CD4-positive, alpha-beta T cell treated with Interleukin-15 for 1 hour (primary cell): ENCODE data around the gene NFS1.
"Not testable (repeated sequence)": the region's sequence is repeated elsewhere in the genome, so short reads cannot be mapped to it uniquely, and the experiment has no call there.

Source experiments
- DNase-seq: peaks from one replicate; pipeline ENCODE4 v3.0.0-alpha.2; 2020

The NFS1 gene

DNA sequence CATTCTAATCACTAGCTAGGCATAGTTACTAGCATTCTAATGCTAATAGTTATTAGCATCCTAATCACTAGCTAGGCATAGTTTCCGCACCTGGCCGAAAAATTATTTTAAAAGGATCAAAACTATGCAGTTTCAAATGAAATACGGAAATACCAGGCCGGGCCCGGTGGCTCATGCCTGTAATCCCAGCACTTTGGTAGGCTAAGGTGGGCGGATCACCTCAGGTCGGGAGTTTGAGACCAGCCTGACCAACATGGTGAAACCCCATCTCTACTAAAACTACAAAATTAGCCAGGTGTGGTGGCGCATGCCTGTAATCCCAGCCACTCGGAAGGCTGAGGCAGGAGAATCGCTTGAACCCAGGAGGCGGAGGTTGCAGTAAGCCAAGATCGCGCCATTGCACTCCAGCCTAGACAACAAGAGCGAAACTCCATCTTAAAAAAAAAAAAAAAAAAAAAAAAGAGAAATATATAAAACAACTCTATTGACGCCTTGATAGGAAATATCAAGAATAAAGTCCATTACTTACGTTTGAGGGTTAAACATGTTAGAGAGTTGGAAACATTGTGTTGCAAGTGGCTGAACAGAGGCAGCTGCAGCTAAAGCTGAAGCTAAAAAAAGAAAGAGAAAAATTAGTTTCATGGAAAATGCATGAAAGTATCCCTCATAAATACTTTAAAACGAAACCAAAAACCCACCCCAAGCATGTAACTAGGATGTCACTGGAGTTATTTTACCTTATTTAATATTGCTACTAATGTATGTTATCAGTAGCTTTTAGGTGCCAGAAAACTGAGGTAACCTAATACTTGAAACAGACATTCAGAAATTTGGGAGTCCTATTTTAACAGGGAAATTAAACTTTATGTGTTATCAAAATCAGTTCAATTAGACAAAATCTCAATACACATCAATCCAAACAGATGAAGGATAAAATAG is 7.7 kb upstream of the NFS1 start:
- not testable (repeated sequence) for DNase-seq

DNA sequence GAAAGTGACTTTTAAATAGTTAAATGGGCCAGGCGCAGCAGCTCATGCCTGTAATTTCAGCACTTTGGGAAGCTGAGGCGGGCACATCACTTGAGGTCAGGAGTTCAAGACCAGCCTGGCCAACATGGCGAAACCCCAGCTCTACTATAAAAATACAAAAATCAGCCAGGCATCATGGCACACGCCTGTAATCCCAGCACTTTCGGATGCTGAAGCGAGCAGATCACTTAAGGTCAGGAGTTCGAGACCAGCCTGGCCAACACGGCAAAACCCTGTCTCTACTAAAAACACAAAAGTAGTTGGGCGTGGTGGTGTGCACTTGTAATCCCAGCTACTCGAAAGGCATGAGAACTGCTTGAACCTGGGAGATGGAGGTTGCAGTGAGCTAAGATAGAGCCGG is 6.7 kb upstream of the NFS1 start:
- not testable (repeated sequence) for DNase-seq

DNA sequence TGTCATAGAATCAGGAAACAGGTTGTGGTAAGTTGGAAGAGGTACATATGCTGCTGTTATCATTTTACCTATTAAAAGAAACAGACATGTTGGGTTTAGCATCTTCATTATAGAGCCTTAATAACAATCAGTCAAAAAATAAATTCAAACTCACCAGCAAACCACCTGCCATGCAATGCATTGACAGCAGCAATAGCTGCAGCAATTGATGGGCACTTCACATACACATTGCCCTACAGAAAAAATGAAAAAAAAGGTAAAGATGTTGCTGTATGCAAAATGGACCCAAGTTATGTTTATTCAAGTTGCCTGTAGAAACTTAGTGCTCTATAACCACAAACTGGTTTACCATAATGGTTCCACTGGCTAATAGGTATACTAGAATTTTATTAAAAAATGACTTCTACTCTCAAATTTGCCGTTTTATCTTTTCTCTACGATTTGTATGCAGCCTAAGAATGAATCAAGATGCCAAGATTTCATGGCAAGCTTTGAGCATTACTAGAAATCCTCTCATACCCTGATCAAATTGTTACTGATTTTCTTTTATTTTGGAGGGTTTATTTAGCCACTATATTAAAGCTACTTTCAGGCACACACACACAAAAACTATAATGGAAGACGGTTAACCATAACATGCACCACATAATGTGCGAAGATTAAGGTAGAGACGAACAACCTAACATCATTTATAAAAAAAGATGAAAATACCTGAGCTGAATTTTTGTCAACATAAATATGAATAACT is 5.5 kb upstream of the NFS1 start:
- DNase-seq: no peak

DNA sequence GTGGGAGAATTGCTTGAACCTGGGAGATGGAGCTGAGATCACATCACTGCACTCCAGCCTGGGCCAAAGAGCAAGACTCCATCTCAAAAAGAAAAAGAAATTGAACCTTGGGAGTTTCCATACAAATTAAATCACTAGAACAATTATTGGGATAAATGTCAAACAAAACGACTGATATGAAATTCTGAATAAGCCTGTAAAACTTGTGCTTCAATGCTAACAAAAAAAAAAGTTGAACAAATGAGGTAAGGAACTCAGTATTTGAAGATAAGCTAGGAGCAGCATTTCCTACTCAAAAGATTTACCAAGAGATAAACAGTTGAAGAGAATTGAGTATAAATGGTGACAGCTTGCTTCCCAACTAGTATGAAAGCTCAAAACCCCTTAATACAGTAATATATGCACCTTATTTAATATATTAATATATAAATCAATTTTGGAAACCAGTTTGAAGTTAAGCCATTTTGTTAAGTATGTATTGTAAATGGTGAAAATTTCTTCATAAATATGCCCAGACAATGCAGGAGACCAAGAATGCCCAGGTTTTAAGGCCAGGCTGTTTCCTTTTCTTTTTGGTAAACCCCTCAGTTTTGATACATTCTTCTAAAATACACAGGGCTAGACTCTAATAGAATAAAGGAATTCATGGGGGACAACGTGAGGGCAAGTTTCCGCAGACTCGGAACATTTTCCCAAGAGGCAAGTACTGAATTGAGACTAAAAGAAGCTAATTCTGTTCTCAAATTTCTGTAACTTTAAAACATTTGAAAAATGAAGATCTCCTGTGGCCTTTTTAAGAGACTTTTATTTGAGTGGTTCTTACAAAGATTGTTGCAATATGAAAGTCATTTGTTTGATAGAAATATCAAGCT is 3.9 kb upstream of the NFS1 start:
- no peak for DNase-seq

DNA sequence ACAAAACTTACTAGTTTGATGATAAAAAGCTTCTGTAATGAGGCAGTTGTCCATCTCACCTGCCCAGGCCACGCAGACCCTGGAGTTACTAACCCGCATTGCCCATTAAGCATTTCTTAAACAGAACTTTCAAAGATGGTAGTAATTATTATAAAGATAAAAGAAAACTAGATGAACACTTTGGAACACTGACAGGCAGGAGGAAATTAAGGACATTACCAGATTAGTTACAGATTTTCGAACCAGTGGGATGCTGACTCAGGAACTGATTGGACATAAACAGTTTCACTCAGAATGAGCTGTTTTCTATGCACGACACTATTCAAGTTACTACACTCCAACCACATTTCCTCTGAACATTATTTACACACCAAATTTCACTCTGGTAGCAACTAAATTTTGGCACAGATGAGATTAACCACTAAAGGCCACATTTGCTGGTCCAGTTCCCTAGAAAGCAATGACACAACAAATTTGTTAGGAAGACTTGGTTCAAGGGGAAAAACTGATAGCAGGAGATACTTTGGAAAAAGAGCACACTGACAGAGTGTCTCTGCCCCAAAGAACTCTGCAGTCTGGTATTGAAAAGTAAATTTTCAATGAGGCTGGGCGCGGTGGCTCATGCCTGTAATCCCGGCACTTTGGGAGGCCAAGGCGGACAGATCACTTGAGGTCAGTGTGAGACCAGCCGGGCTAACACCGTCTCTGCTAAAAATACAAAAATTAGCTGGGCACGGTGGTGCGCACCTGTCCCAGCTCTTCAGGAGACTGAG is 3.1 kb upstream of the NFS1 start:
- no peak for DNase-seq

DNA sequence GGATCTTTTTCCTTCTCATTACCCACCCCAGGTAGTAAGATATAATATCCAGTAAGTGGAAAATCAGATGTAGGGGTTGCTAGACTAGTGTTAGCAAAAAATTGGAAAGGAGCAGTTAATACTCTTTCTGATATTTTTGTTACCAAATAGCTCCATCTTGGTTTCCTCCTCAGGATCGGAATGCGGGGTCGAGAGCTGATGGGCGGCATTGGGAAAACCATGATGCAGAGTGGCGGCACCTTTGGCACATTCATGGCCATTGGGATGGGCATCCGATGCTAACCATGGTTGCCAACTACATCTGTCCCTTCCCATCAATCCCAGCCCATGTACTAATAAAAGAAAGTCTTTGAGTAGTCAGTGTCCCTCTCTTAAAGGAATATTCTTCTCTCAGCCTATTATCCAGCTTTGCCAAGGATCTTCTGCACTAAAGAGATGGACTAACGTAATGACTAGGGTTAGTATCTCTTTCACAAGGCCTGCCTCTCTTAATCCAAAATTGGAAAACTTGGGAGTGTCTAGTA is 1.5 kb upstream of the NFS1 start:
- no peak for DNase-seq

DNA sequence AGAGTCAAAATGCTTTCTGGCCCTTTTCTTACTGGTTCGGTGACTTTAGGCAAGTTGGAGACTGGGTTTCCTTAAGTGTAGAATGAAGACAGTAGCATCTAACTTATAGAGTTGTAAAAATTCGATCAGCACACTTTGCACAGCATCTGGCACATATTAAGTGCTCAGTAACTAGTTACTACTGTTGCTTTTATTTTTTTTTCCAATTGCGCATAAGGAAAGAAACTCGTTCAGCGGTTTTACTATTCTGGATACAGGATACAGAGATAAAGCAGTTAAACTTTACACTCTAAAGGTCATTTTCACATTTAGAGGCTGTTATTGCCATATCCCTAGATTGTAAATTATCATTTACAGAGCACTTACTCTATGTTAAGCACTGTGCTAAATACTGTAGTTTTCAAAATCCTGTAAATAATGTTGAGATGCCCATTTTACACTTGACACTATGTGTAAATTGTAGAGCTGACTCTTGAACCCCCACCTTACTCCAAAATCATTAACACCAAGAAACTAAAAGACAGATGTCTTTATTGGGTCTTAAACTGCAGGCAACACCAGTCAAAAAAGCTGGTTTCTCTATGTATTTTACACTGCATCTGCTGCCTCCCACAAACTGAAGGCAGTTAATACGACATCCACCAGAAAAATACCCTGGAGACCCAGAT is 939 bp upstream of the NFS1 start:
- no peak for DNase-seq

DNA sequence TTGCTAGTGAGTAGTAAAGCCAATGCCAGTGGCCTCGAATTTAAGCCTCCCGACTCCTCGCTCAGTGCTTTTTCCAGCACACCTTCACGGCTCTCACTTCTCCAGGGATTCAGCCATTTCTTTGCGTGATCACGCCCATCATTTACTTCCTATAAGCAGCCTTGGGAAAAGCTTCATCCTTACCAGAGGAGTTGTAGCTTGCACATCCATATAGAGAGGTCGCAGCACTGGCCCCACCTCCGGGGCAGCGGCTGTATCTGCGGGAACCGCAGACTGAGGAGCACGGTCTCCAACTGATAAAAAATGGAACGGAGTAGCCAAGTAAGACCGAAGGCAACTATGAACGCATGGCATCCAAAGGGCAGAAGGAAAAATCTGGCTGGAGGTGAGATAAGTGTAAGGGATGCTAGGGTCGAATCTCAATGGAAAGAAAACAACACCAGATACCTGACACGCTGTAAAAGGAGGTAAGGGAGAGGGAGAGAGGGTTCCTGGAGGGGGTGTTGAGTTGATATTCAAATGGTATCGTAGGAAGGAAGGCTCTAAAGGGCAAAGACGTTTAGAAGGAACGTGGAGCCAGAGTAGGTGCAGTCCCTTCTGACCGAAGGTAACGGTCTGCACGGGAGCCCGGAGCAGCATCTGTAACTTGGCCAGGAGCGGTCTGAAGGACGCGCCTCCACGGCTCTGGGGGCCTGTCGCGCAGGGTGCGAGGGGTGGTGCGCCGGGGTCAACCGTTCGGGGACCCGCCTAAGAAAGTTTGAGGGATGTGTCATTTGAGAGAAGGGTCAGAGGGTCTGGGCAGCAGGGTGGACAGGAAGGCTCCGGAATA is 640 bp downstream of the NFS1 start:
- DNase-seq: no peak

DNA sequence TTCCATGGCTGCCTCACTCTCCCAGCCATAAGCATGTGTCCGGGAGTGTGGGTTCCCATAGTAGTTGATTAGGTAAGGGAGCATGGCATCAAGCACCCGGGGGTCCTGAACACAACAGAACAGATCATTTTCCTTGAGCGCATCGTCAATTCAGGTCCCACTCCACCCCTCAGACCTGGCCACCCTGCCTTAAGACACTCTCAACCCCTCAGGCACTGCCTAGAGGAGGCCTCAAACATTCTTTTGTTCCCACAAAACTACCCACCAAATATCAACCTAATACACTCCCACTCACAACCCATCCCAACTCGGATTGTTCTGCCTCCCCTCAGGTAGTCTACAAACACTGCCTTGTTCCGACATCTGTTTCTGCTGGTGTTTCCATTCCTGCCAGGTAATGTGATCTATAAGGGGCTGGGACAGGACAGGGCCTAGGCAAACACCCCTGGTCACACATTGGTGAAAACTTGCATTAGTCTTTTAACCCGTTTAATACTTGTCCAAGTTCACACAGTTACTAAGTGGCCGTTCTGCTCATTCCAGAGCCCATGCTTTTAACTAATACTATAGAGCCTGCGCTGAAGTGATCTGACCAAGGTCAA is 1.4 kb downstream of the NFS1 start:
- DNase-seq: no peak

DNA sequence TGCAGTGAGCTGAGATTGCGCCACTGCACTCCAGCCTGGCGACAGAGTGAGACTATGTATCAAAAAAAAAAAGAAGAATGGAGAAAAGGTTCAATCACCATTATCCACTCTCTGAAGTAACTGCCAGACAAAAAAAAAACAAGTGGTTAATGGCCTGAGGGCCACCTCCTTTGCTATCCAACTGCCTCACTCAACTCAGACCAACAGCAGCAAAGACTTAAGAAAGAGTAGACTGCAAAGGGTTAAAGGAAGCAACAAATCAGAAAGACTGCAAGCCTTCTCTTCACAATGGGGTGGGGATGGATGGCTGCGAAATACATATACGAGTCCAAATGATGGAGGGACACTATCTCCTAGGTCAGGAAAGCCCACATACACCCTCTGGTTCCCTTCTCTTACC is 3.2 kb downstream of the NFS1 start:
- no peak for DNase-seq

DNA sequence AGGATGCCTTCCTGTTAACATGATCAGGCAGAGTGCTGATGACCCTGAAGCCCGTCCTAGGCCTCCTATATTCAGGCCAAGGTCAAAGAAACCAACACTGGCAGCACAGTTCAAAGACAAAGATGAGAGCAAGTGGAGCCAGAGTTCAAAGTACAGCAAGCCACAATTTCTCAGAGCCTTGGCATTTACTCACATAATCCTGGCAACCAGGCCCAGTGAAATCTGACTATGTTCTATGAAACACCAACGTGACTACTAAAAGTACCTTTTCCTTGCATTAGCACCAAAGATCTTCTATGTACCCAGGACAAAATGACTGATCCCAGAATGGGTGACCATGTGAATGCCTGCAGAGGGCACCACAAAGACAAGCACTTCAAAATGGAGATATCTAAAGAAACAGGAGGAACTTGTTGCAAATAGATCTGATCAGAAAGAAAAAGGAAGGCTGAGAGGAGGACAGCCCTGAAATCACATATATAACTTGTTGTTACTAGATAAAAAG is 3.9 kb downstream of the NFS1 start:
- DNase-seq: no peak

DNA sequence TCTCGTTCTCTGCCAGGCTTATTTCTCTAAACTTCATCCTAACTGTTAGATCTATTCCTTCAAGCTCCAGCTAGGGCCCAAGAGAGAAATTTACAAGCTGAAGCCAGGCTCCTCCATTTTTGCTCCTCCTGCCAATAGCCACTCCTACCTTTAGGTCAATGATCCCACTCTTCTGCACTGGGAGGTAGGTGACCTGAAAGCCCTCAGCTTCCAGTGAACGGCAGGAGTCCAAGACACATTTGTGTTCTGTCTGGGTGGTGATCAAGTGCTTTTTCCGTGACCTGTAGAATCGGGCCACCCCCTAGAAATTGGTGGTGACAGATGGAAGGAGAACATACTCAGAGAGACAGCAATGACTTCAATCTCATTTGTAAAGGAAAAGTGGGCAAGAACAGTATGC is 8.9 kb downstream of the NFS1 start:
- DNase-seq: no peak

DNA sequence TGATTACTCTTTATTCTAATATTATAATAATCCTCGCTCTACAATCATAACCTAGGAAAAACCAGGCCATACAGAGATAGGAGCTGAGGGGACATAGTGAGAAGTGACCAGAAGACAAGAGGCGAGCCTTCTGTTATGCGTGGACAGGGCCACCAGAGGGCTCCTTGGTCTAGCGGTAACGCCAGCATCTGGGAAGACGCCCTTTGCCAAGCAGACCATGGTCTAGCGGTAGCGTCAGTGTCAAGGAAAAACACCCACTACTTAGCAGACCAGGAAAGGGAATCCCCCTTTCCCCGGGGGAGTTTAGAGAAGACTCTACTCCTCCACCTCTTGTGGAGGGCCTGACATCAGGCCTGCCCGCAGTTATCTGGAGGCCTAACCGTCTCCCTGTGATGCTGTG is 12.3 kb downstream of the NFS1 start:
- not testable (repeated sequence) for DNase-seq

DNA sequence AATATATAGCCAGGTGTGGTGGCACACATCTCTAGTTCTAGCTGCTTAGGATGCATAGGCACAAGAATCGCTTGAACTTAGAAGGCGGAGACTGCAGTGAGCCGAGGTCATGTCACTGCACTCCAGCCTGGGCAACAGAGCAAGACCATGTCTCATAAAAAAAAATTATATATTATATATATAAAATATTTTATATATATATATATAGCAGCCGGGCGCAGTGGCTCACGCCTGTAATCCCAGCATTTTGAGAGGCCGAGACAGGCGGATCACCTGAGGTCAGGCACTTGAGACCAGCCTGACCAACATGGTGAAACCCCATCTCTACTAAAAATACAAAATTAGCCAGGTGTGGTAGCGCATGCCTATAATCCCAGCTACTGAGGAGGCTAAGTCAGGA is 13.8 kb downstream of the NFS1 start:
- DNase-seq: not testable (repeated sequence)

DNA sequence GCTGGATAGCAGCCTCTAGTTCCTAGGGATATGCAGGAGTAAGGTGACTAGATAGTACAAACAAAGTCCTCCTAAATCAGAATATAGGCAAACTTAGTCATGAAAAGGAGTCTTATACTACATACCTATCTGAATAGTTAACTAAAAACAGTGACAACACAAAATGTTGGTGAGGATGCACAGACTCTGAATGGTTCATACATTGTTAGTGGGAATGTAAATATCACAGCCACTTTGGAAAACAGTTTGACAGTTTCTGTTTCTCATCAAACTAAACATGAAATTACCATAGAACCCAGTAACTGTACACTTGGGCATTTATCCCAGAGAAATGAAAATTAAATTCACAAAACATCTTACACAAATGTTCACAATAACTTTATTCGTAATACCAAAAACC is 17.2 kb downstream of the NFS1 start:
- no peak for DNase-seq

DNA sequence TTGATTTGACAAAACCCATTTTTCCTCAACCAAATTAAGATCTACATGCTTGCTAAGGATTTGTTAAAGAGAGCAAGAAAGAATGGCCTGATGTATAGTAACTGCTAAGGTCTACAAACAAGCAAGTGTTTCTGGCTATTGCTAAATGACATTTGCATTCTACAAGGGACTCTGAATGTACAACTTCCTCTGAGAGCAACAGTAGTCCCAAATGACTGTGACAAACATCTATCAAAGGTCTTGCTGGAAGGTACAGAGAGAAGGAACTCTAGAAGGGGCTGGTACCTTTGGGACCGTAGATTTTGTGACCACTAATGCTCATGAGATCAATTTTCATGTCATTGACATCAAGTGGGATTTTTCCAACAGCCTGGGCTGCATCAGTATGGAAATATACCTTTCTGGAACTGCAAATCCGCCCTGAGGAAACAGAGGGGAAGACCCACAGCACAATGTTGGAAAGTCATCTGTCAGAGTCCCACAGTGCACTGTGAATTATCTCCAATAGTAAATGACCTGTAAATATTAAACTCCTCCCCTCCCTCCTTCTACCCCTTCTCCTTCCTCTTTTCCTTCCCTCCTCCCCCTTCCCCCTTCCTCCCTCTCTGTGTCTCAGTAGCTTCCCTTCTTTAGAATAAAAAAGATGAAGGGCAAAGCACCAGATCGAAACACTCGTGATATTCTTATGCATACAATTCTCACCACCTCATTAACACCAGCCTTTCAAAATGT is 18.5 kb downstream of the NFS1 start:
- DNase-seq: no peak

DNA sequence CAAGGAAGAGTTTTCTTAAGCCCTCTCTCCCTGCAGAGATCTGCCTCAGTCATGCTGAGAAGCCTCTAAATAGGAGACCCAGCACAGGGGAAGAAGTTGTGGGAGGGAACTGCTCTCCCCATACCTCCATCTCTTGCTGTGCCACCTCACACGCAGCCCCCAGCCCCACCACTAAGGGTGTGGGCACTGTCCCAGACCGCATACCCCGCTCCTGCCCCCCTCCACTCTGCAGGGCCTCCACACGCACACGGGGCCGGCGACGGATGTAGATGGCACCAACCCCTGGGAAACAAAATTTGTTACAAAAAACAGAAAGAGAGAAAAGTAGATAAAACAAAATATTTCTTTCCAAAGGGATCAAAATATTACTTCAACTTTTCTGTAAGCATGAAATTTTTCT is 24.2 kb downstream of the NFS1 start:
- no peak for DNase-seq

DNA sequence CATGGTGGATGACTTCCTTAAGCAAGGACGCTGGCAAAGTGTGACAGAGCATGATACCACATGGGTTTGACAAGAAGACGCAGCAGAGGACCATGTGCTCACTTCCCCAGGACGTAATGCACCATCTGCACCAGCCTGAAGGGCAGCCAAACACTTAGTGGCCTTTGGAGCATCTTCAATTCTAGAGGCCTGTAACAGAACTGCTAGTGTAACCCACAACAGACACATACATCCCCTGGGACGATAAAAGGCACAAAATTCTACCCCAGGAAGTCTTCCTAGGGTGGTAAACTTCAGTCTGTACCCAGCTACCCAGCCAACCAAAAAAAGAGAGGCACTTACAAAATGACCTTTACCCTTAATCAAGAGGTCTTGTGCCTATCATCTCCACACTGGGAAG is 25.3 kb downstream of the NFS1 start:
- DNase-seq: no peak

DNA sequence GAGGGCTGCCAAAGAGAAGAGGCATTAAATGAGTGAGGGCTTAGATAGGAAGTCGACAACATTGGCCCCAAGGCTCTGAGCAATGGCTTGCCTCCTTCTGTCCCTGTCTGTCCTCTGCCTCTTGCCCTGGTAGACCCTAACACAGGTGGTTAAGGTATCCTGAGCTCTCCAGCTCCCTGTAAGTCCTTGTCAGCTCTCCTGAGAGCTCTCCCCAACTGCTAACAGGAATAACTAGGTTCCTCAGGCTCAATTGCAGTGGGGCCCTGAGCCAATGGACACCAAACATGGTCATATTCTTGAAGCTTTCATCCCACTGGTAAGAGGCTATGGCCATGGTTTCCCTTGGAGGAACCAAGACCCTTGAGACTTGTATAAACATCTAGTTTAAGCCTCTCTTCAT is 29.5 kb downstream of the NFS1 start:
- no peak for DNase-seq
